ENCODE data around the gene PHF21B. TPM values are rescaled to one million over a fixed set of nuclear protein-coding genes. Genes with fewer than 3 reads are reported as not detected.
"Not testable (repeated sequence)": the region's sequence is repeated elsewhere in the genome, so short reads cannot be mapped to it uniquely, and the experiment has no call there.

PHF21B gene
- total and polyA plus RNA-seq, 7 donors: 0.13 to 0.66 (median 0.28) TPM; not detected in 4

DNA sequence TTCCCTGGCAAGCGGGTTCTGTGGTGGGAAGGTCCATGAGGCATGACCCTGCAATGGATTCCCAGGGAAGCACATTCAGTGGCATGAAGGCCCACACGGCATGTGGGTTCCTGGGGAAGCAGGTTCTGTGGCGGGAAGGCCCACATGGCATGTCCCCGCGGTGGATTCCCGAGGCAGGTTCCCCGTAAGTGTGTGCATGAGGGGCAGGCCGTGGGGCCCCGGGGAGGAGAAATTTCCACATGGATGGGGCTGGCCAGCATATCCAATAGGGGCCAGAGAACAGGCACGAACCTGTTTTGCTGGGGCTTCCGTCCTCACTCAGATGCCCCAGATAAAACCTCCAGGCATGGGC is 83.7 kb downstream of the PHF21B start:
- Histone ChIP-seq H3K4me3 (no peak overlapping the region), H3K9me3 (peaks cover 0 to 3% (median 0%) of the 10 kb centered on the region in 4 donors), H3K4me1 (peaks cover 0 to 2% (median 0%) of the 10 kb centered on the region in 4 donors), H3K36me3 (no peaks in the 10 kb centered on the region), H3K27ac (no peak overlapping the region), H3K27me3 (no peaks in the 10 kb centered on the region)
- DNase-seq: peak; percentile 54
- TF ChIP-seq, protein P1, sequence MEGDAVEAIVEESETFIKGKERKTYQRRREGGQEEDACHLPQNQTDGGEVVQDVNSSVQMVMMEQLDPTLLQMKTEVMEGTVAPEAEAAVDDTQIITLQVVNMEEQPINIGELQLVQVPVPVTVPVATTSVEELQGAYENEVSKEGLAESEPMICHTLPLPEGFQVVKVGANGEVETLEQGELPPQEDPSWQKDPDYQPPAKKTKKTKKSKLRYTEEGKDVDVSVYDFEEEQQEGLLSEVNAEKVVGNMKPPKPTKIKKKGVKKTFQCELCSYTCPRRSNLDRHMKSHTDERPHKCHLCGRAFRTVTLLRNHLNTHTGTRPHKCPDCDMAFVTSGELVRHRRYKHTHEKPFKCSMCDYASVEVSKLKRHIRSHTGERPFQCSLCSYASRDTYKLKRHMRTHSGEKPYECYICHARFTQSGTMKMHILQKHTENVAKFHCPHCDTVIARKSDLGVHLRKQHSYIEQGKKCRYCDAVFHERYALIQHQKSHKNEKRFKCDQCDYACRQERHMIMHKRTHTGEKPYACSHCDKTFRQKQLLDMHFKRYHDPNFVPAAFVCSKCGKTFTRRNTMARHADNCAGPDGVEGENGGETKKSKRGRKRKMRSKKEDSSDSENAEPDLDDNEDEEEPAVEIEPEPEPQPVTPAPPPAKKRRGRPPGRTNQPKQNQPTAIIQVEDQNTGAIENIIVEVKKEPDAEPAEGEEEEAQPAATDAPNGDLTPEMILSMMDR (IDR thresholded peaks at IDR 0.05): no peak
- TF ChIP-seq POLR2A (IDR thresholded peaks at IDR 0.05) (no peak), POLR2AphosphoS5 (IDR thresholded peaks at IDR 0.05) (no peak), EP300 (IDR thresholded peaks at IDR 0.05) (no peak)
- WGBS, 2 donors: 92 to 94% methylated on average over 11 of the region's 11 CpGs
- intact Hi-C loops (cut with DNase I): no loop called here

DNA sequence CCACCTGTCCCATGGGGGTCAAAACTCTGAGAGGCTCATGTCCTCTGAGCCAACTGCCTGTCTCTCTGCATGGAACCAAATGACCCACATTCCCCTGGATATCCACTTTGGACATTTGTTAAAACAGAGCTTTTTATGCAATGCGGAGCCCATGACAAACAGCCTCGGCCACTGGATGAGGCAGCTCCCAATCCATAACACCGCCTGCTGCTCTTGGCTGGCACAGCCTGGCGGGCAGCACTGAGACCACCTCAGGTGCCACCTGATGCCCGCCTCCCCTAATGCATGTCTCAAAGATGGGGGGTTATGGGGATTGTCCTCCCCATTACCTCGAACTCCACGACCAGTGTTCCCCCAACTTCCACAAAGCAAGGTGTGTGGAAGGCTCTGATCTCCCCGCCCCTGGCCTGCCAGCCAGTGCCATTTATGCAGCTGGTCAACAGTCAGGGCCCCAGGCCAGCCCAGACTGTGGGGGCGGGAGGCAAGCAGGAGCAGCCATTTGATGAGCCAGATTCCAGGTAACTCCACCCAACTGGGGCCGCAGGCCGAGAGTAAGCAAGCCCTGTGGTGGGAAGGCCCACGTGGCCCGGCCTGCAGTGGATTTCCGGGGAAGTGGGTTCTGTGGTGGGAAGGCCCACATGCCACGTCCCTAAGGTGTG is 84.2 kb downstream of the PHF21B start:
- peaks cover 0 to 3% (median 0%) of the 10 kb centered on the region in 4 donors for H3K9me3 ChIP-seq
- intact Hi-C loops (cut with DNase I): no loop called here
- WGBS, 2 donors: 89 to 91% methylated on average over 15 of the region's 15 CpGs
- H3K27ac ChIP-seq: no peak overlapping the region
- no peak for TF ChIP-seq EP300 (IDR thresholded peaks at IDR 0.05)
- TF ChIP-seq POLR2AphosphoS5 (IDR thresholded peaks at IDR 0.05): no peak
- no peak for TF ChIP-seq POLR2A (IDR thresholded peaks at IDR 0.05)
- TF ChIP-seq, protein P1 (IDR thresholded peaks at IDR 0.05): no peak
- no peaks in the 10 kb centered on the region for H3K36me3 ChIP-seq
- no peaks in the 10 kb centered on the region for H3K27me3 ChIP-seq
- peak; percentile 48 for DNase-seq
- no peak overlapping the region for H3K4me3 ChIP-seq
- no peaks in the 10 kb centered on the region for H3K4me1 ChIP-seq

DNA sequence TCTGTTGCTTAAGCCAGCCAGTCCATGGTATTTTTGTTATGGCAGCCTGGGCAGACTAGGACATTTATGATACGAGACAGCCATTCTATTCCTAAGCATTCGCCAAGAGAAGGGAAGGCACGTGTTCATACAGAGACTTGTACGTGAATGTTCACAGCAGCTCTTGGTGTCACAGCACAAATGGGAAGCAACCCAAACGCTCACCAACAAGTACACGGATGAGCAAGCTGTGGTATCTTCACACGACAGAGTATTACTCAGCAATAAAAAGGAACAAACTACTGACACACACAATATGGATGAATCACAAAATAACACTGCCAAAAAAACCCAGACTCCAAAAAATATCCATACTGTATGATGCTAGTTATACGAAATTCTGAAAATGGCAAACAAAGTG is 85.1 kb downstream of the PHF21B start:
- H3K27me3 ChIP-seq: no peaks in the 10 kb centered on the region
- TF ChIP-seq POLR2AphosphoS5 (IDR thresholded peaks at IDR 0.05): no peak
- TF ChIP-seq, protein P1 (IDR thresholded peaks at IDR 0.05): no peak
- TF ChIP-seq EP300 (IDR thresholded peaks at IDR 0.05): no peak
- WGBS, 2 donors: 85 to 89% methylated on average over 8 of the region's 8 CpGs
- H3K9me3 ChIP-seq: peaks cover 0 to 3% (median 0%) of the 10 kb centered on the region in 4 donors
- H3K4me1 ChIP-seq: no peaks in the 10 kb centered on the region
- H3K4me3 ChIP-seq: no peak overlapping the region
- H3K36me3 ChIP-seq: no peaks in the 10 kb centered on the region
- no peak overlapping the region for H3K27ac ChIP-seq
- no peak for DNase-seq
- intact Hi-C loops (cut with DNase I): no loop called here

DNA sequence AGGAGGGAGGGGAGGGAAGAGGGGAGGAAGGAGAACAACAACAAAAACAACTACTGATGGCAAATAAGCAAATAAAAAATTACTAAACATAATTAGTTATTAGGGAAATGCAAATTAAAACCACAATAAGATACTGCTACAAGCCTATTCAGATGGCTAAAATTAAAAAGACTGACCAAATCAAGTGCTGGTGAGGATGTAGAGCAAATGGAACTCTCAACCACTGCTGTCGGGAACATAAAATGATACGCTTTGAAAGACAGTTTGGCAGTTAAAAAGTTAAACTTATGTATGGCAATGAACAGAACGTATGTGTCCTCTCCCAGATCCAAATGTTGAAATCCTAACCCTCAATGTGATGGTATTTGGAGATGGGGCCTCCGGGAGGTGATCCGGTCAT is 85.7 kb downstream of the PHF21B start:
- Histone ChIP-seq H3K36me3 (no peaks in the 10 kb centered on the region), H3K27ac (no peak overlapping the region), H3K4me3 (no peak overlapping the region), H3K27me3 (no peaks in the 10 kb centered on the region), H3K4me1 (no peaks in the 10 kb centered on the region), H3K9me3 (peaks cover 0 to 3% (median 0%) of the 10 kb centered on the region in 4 donors)
- peak; percentile 26 for DNase-seq
- no peak for TF ChIP-seq EP300 (IDR thresholded peaks at IDR 0.05)
- TF ChIP-seq POLR2A (IDR thresholded peaks at IDR 0.05): no peak
- TF ChIP-seq POLR2AphosphoS5 (IDR thresholded peaks at IDR 0.05): no peak
- TF ChIP-seq, protein P1 (IDR thresholded peaks at IDR 0.05): no peak
- intact Hi-C loops (cut with DNase I): no loop called here
- 72 to 86% methylated on average over 5 of the region's 5 CpGs for WGBS, 2 donors

DNA sequence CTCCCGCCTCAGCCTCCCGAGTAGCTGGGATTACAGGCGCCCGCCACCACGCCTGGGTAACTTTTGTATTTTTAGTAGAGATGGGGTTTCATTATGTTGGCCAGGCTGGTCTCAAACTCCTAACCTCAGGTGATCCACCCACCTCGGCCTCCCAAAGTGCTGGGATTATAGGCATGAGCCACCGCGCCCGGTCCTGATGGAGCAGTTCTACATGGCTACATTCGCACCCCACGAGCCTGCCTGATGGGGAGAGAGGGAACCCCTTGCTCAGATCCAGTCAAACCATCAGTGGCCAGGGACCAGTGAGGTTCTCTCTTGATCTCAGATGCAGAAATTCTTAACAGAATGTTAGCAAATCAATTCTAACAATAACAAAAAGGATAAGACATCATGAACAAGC is 88.0 kb downstream of the PHF21B start:
- DNase-seq; H3K27ac ChIP-seq; H3K36me3 ChIP-seq; H3K27me3 ChIP-seq; H3K4me1 ChIP-seq; intact Hi-C loops (cut with DNase I); H3K4me3 ChIP-seq; H3K9me3 ChIP-seq: not testable (repeated sequence)
- 81 to 90% methylated on average over 11 of the region's 11 CpGs for WGBS, 2 donors

Data from sigmoid colon (tissue), 7 donors.